Large intestine (tissue), 3 donors: ENCODE measurements around the gene KSR2. TPM values are rescaled to one million over a fixed set of nuclear protein-coding genes. Genes with fewer than 3 reads are reported as not detected.
"Not testable (repeated sequence)": the region's sequence is repeated elsewhere in the genome, so short reads cannot be mapped to it uniquely, and the experiment has no call there.

ENCODE experiments used
- DNase-seq, 2 donors: peaks; one replicate each; pipeline versions ENCODE4 v3.0.0 to v3.0.0-alpha.2; 2013
- H3K27ac ChIP-seq: one replicate; pipeline ENCODE4 v1.5.1; 2013; ENCODE audit warnings: low read length
- H3K27me3 ChIP-seq: 2 replicates; pipeline ENCODE4 v1.6.1; 2013; ENCODE audit warnings: low read length; ENCODE audit not compliant: control insufficient read depth, insufficient read depth
- H3K36me3 ChIP-seq: 2 replicates; pipeline ENCODE4 v1.6.1; 2013; ENCODE audit warnings: low read length; ENCODE audit not compliant: control insufficient read depth, insufficient read depth
- H3K4me1 ChIP-seq: one replicate; pipeline ENCODE4 v1.6.1; 2013; ENCODE audit warnings: low read length; ENCODE audit not compliant: control insufficient read depth, insufficient read depth
- H3K4me3 ChIP-seq: one replicate; pipeline ENCODE4 v1.5.1; 2013; ENCODE audit warnings: low read length
- H3K9me3 ChIP-seq: one replicate; pipeline ENCODE4 v1.6.1; 2013; ENCODE audit warnings: mild to moderate bottlenecking, low read depth, low read length, moderate library complexity; ENCODE audit not compliant: control insufficient read depth
- WGBS: methylation state at CpG from one replicate; pipeline ENCODE4 v1.1.5; 2013; ENCODE audit warnings: low lambda C conversion rate; ENCODE audit not compliant: insufficient coverage; 5-methylcytosine and 5-hydroxymethylcytosine counted together
- polyA plus RNA-seq: library from polyadenylated mRNA; unstranded; fragments of 120-200 nt; gene quantifications from one replicate; pipeline ENCODE4 v1.2.1, GENCODE V29; 2013

The KSR2 gene
- polyA plus RNA-seq, 1 donor = 0.61 TPM

DNA sequence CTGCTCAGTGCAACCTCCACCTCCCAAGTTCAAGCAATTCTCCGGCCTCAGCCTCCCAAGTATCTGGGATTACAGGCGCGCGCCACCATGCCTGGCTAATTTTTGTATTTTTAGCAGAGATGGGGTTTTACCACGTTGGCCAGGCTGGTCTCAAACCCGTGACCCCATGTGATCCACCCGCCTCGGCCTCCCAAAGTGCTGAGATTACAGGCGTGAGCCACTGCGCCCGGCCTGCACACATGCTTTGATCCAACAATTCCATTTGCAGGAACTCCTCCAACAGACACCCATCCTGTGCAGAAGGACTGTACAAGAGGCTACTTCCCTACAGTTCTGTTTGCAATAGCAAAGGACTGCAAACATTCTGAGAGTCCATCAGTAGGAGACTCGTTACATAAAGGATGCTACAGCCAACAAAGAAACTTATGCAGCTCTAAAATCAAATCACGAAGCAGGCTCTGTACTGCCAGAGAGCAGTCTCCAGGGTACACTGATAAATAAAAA, 108.0 kb downstream of the KSR2 start:
- H3K9me3 ChIP-seq, H3K27ac ChIP-seq, DNase-seq, H3K4me3 ChIP-seq, H3K4me1 ChIP-seq, H3K36me3 ChIP-seq, H3K27me3 ChIP-seq: not testable (repeated sequence)
- WGBS = 80% methylated on average over 1 of the region's 13 CpGs

DNA sequence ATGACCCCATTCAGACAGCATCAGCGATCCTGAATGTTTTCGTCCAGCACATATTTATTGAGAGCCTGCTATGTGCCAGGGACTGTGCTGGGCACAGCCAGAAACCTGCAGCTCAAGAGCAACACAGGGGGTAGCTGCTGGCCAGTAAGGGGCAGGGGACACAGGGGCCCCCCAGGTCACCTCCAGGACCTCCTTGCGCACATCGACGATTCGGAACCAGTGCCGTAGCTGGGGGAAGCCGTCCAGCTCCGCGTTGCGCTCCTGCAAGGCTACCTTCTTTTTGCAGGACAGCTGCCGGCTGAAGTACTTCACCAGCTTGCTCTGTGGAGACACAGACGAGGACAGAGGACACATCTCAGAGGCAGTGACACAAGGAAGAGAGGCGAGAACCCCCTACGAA, 108.7 kb downstream of the KSR2 start:
- H3K9me3 ChIP-seq = no peaks in the 10 kb centered on the region
- no peaks in the 10 kb centered on the region for H3K36me3 ChIP-seq
- WGBS = no CpG with 5 or more reads among the region's 15 CpGs
- H3K4me1 ChIP-seq = no peaks in the 10 kb centered on the region
- H3K27me3 ChIP-seq = no peaks in the 10 kb centered on the region
- DNase-seq = no peak
- H3K27ac ChIP-seq = no peak overlapping the region
- no peak overlapping the region for H3K4me3 ChIP-seq

DNA sequence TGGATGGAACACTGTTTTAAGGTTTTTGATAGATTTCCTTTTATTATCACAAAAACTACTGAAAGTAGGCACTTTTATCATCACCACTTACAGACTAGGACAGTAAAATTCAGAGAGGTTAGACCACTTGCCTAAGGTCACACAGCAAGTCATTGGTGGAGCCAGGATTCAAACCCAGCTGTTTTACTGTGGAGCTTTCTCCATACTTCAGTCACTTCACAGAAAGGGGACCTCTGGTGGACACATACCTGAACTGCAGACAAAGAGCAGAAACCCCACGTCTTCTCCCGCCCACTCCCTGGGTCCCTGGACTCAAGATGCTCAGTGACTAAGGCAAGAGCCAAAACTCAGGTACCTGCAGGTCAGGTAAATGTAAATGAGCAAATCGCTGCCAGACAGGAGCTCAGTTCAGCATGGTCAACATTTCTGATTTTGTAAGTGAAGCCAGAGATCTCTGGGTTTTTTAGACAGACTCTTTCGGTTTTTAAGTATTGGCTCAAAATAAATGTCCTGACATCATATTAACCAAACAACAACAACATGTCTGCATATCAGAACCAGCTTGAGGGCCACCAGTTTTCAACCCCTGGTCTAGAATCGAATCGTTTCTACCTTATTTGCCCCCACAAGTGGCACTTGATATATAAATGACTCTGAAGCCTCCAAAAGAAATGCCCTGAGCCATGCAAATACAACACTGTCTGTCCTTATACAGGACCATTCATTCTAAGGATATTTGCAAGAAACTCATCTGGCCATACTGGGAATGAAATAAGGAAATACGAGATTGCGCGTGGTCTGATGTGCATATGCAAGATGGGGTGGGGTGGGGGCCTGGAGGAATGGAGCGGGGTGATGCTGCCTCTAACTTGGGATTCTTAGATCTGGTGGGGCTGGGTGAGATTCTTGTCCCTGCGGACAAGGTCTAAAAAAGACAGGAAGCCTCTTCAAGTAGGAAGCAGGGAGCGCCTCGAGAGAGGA, 110.9 kb downstream of the KSR2 start:
- H3K27ac ChIP-seq = no peak overlapping the region
- 83% methylated on average over 3 of the region's 13 CpGs for WGBS
- no peak for DNase-seq
- H3K27me3 ChIP-seq = no peaks in the 10 kb centered on the region
- H3K4me3 ChIP-seq = no peak overlapping the region
- no peaks in the 10 kb centered on the region for H3K36me3 ChIP-seq
- no peaks in the 10 kb centered on the region for H3K9me3 ChIP-seq
- no peaks in the 10 kb centered on the region for H3K4me1 ChIP-seq

DNA sequence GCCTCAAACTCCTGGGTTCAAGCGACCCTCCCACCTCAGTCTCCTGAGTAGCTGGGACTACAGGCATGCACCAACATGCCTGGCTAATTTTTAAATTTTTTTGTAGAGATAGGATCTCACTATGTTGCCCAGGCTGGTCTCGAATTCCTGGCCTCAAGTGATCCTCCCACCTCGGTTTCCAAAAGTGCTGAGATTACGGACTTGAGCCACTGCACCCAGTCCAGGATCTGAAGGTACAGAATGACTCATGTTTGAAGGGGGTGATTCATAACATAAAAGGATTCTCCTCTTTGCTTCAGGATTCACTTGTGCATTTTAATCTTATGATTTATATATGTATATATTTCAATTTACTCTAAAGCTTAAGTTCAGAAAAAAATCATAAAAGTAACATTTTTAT, 111.7 kb downstream of the KSR2 start:
- not testable (repeated sequence) for H3K27me3 ChIP-seq, H3K36me3 ChIP-seq, DNase-seq, H3K4me1 ChIP-seq, H3K9me3 ChIP-seq, H3K4me3 ChIP-seq, H3K27ac ChIP-seq
- no CpG with 5 or more reads among the region's 4 CpGs for WGBS

DNA sequence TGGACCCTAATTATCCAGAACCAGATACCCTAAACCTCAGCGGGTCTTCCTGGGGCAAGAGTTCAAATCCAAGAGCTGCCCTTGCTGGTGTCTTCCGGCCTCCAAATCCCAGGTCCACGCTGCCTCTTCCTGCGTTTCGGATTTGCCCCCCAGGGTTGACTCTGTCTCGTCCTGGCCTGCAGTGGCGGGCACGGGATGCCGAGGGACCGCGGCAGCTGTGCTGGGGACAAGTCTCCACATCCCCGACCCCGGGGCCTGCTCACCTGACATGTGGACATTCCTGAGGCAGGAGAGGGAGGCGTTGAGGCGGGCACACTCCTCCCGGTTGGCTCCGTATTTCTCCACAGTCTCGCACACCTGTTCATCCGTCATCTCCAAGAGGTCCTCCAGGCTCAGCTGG, 113.6 kb downstream of the KSR2 start:
- no CpG with 5 or more reads among the region's 19 CpGs for WGBS

DNA sequence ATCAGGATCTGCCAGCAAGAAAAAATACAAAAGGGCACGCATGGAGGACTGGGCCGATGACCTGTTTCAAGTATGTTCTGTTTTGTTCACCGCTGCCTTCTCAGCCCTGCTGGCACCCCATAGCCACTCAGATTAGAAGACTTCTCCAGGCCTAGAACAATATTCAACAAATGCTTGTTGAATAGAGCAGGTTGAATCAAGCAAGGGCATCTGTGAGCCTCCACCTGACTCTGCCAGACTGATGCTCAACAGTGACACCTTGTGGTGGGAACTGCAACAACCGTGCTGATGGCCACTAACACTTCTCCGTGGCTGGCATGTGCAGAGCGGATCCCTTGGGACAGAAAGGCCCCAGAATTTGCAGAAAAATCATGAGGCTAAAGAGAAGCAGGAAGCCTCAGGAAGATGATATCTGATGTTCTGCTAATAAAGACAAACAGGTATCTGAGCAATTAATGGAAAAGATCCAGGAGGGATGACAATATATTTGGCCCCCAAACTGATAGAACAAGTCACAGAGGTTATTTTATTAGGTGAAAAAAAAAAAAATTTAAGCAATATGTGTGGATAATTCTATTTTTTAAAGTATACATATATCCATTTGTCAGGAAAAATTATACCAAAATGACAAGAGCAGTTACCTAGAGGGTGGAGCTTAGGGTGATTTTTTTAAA, 114.3 kb downstream of the KSR2 start:
- peak; percentile 28 to 37 for DNase-seq
- H3K9me3 ChIP-seq = no peaks in the 10 kb centered on the region
- H3K4me3 ChIP-seq = no peak overlapping the region
- H3K27me3 ChIP-seq = no peaks in the 10 kb centered on the region
- no peak overlapping the region for H3K27ac ChIP-seq
- H3K36me3 ChIP-seq = no peaks in the 10 kb centered on the region
- H3K4me1 ChIP-seq = no peaks in the 10 kb centered on the region
- WGBS = no CpG with 5 or more reads among the region's 6 CpGs

More for the DNA sequence above, 113.6 kb downstream of the KSR2 start:
- Histone ChIP-seq H3K27me3 (no peaks in the 10 kb centered on the region), H3K27ac (no peak overlapping the region), H3K4me3 (no peak overlapping the region), H3K4me1 (no peaks in the 10 kb centered on the region), H3K36me3 (no peaks in the 10 kb centered on the region), H3K9me3 (no peaks in the 10 kb centered on the region)
- DNase-seq = no peak

DNA sequence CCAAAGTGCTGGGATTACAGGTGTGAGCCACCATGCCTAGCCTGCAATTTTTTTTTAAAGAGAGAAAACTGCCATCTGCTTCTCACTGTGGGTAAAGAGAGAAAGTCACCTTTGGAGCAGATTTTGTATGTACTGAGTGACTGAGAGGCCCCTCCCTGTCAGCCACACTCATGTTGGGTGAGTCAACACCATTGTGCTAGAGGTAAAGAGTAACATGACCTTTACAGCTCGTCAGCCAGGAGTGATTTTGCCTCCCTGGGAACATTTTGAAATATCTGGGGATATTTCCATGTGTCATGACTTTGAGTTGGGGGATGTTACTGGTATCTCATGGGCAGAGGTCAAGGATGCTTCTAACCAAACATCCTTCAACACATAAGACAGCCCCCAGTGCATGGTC, 115.2 kb downstream of the KSR2 start:
- no CpG with 5 or more reads among the region's 1 CpG for WGBS
- Histone ChIP-seq H3K36me3 (no peaks in the 10 kb centered on the region), H3K27ac (no peak overlapping the region), H3K4me3 (no peak overlapping the region), H3K27me3 (no peaks in the 10 kb centered on the region), H3K4me1 (no peaks in the 10 kb centered on the region), H3K9me3 (no peaks in the 10 kb centered on the region)
- DNase-seq = peak in 1 of 2 donors; percentile 58

DNA sequence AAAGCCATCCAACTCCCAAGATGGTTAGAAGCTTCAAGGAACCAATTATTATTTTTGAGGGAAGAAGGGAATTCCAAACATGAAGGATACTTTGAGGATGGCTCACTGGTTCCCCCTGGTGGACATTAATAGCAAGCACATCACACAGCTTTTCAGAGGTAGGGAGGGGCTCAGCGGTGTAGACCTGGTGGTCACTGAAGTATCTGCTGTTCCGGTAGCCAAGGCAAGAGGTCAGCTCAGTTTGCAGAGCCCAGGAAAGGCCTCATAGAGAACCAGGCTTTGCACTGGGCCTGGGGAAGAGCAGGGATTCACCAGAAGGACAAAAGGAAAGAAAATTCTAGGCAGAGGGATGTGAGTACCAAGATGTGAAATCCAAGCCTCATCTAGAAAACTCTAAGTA, 118.7 kb downstream of the KSR2 start:
- no peaks in the 10 kb centered on the region for H3K36me3 ChIP-seq
- no peaks in the 10 kb centered on the region for H3K27me3 ChIP-seq
- no peak for DNase-seq
- H3K4me1 ChIP-seq = no peaks in the 10 kb centered on the region
- H3K9me3 ChIP-seq = no peaks in the 10 kb centered on the region
- no CpG with 5 or more reads among the region's 2 CpGs for WGBS
- H3K4me3 ChIP-seq = no peak overlapping the region
- H3K27ac ChIP-seq = no peak overlapping the region

DNA sequence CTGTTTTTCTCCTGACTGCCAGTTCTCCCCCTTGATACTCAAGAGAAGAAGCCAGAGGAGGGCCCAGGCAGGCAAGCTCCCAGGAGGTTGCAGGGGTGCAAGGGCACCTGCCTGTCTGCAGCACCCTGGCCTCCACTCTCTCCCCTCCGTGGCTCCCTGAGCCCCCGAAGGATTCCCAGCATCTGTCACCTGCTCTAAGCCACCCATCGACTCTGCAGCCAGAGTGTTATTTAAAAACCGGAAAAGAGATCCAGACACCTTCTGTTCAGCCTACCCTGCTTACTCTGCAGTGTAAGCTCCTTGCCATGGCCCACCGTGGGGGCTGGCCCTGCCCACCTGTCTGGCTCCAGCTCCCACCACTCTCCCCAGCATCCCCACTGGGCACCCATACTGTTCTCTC, 121.4 kb downstream of the KSR2 start:
- H3K27me3 ChIP-seq = no peaks in the 10 kb centered on the region
- H3K27ac ChIP-seq = no peak overlapping the region
- WGBS = no CpG with 5 or more reads among the region's 5 CpGs
- DNase-seq = no peak
- no peaks in the 10 kb centered on the region for H3K36me3 ChIP-seq
- H3K9me3 ChIP-seq = no peaks in the 10 kb centered on the region
- H3K4me3 ChIP-seq = no peak overlapping the region
- no peaks in the 10 kb centered on the region for H3K4me1 ChIP-seq

DNA sequence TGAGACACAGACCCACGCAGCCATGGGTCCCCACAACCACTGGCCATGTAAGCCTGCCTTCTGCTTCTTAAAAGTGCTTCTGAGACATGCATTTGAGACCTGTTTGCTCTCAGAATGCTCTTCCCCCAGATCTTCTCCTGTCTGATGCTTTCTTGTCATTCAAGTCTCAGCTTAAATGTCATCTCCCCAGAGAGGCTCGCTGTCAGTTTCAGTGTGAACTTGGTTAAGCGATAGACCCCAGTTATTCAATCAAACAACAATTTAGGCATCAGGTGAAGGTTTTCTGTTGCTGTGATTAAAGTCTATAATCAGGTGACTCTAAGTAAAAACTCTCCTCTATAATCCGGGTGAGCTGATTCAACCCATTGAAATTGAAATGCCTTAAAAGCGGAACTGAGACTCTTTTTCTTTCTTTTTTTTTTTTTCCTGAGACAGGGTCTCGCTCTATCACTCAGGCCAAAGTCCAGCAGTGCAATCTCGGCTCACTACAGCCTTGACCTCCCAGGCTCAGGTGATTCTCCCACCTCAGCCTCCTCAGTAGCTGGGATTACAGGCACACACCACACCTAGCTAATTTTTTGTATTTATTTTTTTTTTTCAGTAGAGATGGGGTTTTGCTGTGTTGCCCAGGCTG, 123.4 kb downstream of the KSR2 start:
- H3K27me3 ChIP-seq = no peaks in the 10 kb centered on the region
- H3K4me1 ChIP-seq = no peaks in the 10 kb centered on the region
- no peaks in the 10 kb centered on the region for H3K9me3 ChIP-seq
- no peak for DNase-seq
- 43% methylated on average over 1 of the region's 7 CpGs for WGBS
- H3K27ac ChIP-seq = no peak overlapping the region
- no peaks in the 10 kb centered on the region for H3K36me3 ChIP-seq
- H3K4me3 ChIP-seq = no peak overlapping the region
